Activated gamma-delta T cell treated with Interleukin-2 at 50 U/mL for 16 hours (primary cell): ENCODE data around the gene ALG12.

Experiments used
- DNase-seq: peaks from one replicate; pipeline ENCODE4 v3.0.0-alpha.2; 2020

The ALG12 gene

DNA sequence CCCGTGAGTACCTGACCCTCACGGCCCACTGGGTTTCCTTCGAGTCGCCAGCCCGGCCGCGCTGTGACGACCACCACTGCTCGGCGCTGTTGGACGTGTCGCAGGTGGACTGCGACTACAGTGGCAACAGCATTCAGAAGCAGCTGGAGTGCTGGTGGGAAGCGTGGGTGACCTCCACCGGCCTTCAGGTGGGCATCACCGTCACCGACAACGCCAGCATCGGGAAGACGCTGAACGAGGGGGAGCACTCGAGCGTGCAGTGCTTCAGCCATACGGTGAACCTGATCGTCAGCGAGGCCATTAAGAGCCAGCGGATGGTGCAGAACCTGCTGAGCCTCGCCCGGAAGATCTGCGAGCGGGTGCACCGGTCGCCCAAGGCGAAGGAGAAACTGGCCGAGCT lies 32.4 kb downstream of the ALG12 start:
- no peak for DNase-seq

GRCh38 chr22:49885281-49885680 lies 33.0 kb downstream of the ALG12 start:
- no peak for DNase-seq

DNA sequence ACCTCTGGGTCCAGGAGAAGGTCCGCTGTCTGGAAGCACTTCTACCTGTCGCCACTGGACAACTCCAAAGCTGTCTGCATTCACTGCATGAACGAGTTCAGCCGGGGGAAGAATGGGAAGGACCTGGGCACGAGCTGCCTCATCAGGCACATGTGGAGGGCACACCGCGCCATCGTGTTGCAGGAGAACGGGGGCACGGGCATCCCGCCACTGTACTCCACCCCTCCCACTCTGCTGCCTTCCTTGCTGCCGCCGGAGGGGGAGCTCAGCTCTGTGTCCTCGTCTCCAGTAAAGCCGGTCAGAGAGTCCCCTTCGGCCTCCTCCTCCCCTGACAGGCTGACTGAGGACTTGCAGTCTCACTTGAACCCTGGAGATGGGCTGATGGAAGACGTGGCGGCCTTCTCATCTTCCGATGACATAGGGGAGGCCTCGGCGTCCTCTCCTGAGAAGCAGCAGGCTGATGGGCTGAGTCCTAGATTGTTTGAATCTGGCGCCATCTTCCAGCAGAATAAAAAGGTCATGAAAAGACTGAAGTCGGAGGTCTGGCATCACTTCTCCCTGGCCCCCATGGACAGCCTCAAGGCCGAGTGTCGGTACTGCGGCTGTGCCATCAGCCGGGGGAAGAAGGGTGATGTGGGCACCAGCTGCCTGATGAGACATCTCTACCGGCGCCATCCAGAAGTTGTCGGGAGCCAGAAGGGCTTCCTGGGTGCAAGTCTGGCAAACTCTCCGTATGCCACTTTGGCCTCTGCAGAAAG lies 33.6 kb downstream of the ALG12 start:
- DNase-seq = no peak

- DNase-seq = no peak
Observed at GRCh38 chr22:49884075-49884474, 34.2 kb downstream of the ALG12 start.

- DNase-seq = no peak
Observed at GRCh38 chr22:49883294-49883640, 35.0 kb downstream of the ALG12 start.

DNA sequence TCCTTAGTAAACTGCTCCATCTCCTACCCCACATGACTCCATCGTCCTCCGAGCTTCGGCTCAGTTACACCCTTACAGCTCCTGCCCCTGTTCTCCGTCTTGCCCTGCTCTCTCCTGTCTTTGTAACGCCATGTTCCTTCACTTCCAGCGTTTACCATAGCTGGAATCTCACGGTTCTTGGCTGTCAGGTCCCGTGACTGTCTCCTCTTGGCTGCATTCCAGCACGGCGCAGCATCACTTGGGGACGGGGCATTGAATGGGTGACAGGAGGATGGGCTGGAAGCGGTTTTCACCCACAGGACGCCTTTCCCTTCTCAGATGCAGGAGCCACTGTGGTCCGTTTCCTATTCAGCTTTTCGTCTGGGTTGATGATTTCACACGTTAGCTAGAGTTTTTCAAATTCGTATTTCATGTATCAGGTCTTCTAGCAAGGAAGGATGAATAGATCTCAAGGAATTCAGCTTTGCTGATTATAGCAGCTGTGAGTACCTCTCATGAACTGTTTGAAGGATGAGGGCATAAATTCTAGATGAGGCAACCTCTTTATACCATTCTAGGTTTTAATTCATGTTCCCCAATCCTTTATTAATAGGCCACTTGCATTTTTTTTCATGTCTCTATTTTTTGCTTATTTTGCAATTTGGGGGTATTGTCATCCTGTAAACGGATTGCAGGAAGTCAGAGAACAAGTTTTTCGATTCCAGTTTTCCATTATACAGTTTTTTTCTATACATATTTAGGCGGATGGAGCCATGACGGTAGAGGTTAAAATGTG lies 35.5 kb downstream of the ALG12 start:
- no peak for DNase-seq

DNA sequence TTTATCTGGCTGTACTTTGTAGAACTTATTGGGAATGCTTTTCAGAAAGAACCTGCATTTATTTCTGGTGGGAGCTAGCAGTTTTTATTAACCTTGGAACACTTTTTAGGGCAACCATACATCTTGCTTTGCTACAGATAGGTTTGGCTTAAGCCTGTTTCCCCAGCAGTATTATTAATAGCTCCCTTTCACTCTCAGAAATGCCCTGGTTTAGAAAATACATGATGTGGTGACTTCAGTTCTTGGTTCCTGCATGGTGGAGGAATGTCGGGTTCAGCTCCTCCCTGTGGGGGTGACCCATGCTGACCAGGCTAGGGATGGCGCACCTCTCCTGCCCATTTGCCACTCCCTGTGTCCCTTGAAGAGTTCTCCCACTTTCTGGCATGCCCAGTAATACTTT lies 36.4 kb downstream of the ALG12 start:
- DNase-seq = no peak

DNA sequence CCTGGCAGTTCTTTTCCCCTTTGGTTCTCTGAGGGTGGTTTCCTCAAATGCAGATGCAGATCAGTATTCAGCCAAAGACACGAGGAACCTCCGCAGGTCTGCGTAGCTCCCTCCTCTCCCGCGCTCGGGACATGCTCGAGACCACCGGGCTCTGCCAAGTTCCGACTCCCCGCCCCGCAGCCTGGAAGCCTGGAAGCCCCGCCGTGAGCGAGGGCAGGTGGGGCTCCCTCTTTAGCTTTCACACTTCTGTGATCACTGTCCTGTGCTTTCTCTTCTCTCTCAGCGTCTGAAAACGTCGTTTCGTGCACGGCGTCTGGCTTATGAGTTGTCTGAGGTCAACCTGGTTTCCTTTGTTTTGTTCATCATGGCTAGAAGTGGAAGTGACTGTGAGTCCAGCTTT lies 38.0 kb downstream of the ALG12 start:
- peak; percentile 20 for DNase-seq

- no peak for DNase-seq
Observed at GRCh38 chr22:49879871-49880270, 38.4 kb downstream of the ALG12 start.

- no peak for DNase-seq
Observed at GRCh38 chr22:49878206-49878605, 40.0 kb downstream of the ALG12 start.

DNA sequence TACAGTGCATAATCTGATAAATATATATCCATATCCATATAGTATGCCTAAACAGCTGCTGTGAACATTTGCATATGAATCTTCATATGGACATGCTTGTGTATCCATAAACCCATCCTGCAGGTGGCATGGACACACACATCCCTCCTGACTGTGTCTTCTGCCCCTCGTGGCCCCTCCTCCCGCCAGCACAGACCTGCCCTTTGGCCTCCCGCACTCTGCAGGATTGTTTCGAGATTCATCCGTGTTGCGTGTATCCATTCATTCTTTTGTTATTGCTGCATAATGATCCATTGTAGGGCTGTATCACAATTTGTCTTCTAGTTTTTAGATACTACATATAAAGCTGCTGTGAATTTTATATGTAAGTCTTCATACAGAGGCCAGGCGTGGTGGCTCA lies 40.6 kb downstream of the ALG12 start:
- DNase-seq = no peak

GRCh38 chr22:49873228-49873940 lies 44.9 kb downstream of the ALG12 start:
- DNase-seq = no peak

GRCh38 chr22:49872347-49872746 lies 45.9 kb downstream of the ALG12 start:
- DNase-seq = no peak

DNA sequence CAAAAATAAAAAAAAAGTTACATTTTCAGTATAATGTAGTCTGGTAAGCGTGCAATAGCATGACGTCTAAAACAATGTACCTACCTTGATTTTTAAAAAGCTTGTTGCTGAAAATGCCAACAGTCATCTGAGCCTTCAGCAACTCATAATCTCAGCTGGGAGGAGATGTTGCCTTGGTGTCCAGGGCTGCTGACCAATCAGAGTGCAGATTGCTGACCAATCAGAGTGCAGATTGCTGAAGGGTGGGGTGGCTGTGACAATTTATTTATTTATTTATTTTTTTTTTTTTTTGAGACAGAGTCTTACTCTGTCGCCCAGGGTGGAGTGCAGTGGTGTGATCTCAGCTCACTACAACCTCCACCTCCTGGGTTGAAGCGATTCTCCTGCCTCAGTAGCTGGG lies 46.8 kb downstream of the ALG12 start:
- no peak for DNase-seq

DNA sequence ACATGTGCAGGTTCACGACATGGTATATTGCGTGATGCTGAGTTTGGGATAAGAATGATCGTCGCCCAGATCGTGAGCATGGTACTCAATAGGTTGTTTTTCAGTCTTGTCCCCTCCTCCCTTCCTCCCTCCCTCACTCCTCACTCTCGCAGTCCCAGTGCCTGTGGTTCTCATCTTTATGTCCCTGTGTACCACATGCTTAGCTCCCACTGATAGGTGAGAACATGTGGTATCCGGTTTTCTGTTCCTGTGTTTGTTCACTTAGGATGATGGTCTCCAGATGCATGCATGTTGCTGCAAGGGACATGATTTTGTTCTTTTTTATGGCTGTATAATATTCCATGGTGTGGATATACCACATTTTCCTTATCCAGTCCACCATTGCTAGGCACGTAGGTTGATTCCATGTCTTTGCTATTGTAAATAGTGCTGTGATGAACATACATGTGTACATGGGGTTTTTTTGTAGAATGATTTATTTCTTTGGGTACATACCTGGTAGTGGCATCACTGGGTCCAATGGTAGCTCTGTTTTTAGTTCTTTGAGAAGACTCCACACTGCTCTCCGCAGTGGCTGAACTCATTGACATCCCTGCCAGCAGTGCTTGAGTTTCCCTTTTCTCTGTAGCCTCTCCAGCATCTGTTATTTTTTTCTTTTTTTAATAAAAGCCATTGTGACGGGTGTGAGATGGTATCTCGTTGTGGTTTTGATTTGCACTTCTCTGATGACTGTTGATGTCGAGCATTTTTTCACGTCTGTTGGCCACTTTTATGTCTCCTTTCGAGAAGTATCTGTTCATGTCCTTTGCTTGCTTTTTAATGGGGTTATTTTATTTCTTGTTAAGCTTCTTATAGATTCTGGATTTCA lies 48.2 kb downstream of the ALG12 start:
- DNase-seq = no peak

DNA sequence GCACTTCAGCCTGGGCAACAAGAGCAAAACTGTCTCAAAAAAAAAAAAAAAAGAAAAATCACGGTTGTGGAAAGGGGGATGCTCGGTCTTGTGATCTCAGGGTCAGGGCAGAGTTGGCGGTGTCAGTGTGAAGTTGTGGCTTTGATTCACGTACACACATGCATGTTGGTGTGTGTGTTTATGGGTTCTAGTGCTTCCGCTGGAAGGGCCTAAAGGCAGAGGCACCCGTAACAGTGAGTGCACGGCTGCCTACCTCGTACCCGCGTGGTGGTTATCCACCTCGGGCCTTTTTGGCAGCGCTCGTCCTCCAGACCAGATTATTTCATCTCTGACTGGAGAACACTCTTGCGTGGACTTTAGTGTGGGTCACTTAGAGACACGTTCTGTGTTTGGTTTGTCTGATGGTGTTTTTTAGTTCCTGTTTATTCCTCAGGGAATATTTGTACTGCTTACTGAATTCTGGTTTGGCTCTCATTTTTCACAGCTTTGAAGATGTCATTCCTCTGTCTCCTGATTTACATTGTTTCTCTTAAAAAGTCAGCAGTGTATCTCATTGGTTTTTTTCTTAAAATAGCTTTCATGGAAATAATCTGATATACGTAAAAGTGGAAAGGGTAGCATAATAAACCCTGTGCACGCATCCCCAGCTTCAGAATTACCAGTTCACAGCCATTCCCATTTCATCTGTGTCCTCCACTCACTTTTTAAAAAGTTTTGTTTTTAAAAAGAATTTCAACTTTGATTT lies 49.0 kb downstream of the ALG12 start:
- no peak for DNase-seq

DNA sequence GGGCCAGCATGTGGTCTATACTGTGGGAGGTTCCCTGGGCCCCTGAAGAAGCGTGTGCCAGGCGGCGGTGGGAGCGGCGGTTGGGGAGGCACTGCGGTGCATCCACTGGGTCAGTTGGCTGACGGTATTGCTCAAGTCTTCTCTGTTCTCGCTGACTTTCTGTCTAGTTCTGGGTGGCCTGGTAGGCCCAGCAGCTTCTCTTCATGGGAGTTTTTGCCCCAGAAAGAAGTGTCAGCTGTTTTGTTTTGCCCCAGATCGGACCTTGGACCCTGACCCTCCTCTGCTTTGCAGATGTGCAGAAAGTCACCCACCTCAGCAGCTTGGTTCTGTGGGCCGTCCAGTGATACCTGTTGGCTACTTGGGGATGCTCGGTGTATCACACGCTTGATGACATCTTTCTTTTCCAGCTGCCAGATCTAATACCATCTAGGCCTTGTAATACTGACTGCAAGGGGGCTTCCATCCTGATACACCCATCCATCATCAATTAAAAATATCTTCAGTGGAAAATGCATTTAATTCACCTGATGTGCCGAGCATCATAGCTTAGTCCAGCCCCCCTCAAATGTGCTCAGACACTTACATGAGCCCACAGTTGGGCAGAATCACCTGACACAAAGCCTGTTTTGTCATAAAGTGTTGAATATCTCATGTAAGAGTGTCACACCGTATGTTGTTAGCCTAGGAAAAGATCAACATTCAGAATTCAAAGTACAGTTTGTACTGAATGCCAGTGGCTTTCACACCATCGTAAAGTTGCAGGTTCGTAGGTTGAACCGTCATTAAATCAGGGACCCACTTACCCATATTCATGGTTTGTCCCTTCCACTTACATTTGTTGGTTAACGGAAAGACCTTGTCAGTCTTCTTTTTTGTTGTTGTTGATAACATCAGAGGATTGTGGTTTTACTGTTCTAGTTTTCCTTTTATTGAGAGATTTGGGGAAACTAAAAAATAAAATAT lies 50.7 kb downstream of the ALG12 start:
- no peak for DNase-seq

DNA sequence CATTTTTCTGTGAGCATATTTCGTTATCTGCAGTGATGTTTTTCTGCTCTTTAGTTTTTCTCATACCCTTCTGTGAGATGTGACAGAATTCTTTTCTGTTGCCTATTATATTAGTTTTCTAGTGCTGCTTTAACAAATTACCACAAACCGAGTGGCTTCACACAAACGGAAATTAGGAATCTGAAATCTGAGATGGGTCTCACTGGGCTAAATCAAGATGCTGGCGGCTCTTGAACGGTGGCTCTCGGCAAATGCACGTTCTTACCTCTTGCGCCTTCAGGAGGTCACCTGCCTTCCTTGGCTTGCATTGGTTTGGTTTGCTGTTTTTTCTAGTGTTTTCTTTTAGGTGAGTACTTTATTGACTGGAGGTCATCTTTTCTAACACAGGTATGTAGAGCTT lies 51.6 kb downstream of the ALG12 start:
- DNase-seq = no peak

DNA sequence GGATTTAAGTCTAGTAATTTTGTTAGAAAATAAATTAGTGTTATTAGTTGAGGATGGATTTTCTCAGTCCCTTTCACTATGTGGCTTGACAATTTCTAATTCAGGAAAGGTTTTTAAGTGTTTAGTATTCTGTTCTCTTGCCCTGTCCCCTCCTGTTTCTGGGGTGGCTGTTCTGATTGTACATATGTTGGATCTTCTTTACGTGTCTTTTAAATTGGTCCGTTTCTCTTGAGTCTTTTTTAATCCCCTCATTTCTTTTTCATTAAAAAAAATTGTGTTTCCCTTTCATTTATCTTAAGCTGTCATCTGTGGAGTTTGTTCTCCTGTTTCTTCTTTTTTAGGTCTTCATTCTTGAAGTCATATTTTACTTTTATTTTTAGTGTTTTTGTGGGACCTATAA lies 52.1 kb downstream of the ALG12 start:
- no peak for DNase-seq

DNA sequence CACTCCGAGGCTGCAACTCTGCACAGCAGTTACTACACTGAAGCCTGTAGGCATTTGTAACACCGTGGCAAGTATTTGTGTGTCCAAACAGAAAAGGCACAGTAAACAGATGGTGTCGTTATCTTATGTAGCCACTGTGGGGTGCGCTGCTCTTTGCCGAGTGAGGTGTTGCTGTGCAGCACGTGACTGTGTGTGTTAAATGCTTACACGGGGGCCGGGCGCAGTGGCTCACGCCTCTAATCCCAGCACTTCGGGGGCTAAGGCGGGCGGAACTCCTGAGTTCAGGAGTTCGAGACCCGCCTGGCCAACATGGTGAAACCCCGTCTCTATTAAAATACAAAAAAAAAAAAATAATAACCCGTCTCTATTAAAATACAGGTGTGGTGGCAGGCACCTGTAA lies 53.1 kb downstream of the ALG12 start:
- DNase-seq = no peak

- no peak for DNase-seq
Observed at GRCh38 chr22:49863931-49864330, 54.3 kb downstream of the ALG12 start.
